ENCODE data around the gene CTCFL.
A peak's percentile ranks its signal among the peaks of the same experiment; 100 is the strongest.
"Not testable (repeated sequence)": the region's sequence is repeated elsewhere in the genome, so short reads cannot be mapped to it uniquely, and the experiment has no call there.

Gene CTCFL

GRCh38 chr20:57475388-57476083 is 49.4 kb downstream of the CTCFL start:
- Histone ChIP-seq H3K27ac (ENCODE audit: low read depth, low read length) (peak overlapping the region; percentile 19), H3K9ac (ENCODE audit: low read length) (no peak overlapping the region)

GRCh38 chr20:57474816-57475215 is 50.1 kb downstream of the CTCFL start:
- H3K27ac ChIP-seq (ENCODE audit: low read depth, low read length), result no peak overlapping the region

More at GRCh38 chr20:57475388-57476083, 49.4 kb downstream of the CTCFL start:
- Histone ChIP-seq H3K4me1 (ENCODE audit: insufficient read depth, low read length) (peaks cover 25% of the 10 kb centered on the region), H3K4me3 (ENCODE audit: low read depth in 1 of 2, low read length in 2 of 2) (no peak overlapping the region), H3K9me3 (ENCODE audit: low read length) (no peaks in the 10 kb centered on the region), H3K36me3 (ENCODE audit: insufficient read depth, low read length) (no peaks in the 10 kb centered on the region), H3K27me3 (ENCODE audit: control insufficient read depth in 1 of 2, insufficient read depth in 2 of 2, low read length in 2 of 2) (no peaks in the 10 kb centered on the region)

GRCh38 chr20:57474205-57474604 is 50.7 kb downstream of the CTCFL start:
- Histone ChIP-seq H3K9me3 (ENCODE audit: low read length) (no peaks in the 10 kb centered on the region), H3K9ac (ENCODE audit: low read length) (no peak overlapping the region), H3K36me3 (ENCODE audit: insufficient read depth, low read length) (no peaks in the 10 kb centered on the region), H3K4me1 (ENCODE audit: insufficient read depth, low read length) (peaks cover 31% of the 10 kb centered on the region), H3K27me3 (ENCODE audit: control insufficient read depth in 1 of 2, insufficient read depth in 2 of 2, low read length in 2 of 2) (no peaks in the 10 kb centered on the region), H3K4me3 (ENCODE audit: low read depth in 1 of 2, low read length in 2 of 2) (no peak overlapping the region), H3K27ac (ENCODE audit: low read depth, low read length) (no peak overlapping the region)

More at GRCh38 chr20:57474816-57475215, 50.1 kb downstream of the CTCFL start:
- no peaks in the 10 kb centered on the region for H3K9me3 ChIP-seq (ENCODE audit: low read length)
- H3K36me3 ChIP-seq (ENCODE audit: insufficient read depth, low read length), result no peaks in the 10 kb centered on the region
- peaks cover 27% of the 10 kb centered on the region for H3K4me1 ChIP-seq (ENCODE audit: insufficient read depth, low read length)
- no peaks in the 10 kb centered on the region for H3K27me3 ChIP-seq (ENCODE audit: control insufficient read depth in 1 of 2, insufficient read depth in 2 of 2, low read length in 2 of 2)
- H3K9ac ChIP-seq (ENCODE audit: low read length), result no peak overlapping the region
- no peak overlapping the region for H3K4me3 ChIP-seq (ENCODE audit: low read depth in 1 of 2, low read length in 2 of 2)

GRCh38 chr20:57473246-57474048 is 51.5 kb downstream of the CTCFL start:
- no peaks in the 10 kb centered on the region for H3K9me3 ChIP-seq (ENCODE audit: low read length)
- no peak overlapping the region for H3K27ac ChIP-seq (ENCODE audit: low read depth, low read length)
- no peak overlapping the region for H3K4me3 ChIP-seq (ENCODE audit: low read depth in 1 of 2, low read length in 2 of 2)
- peaks cover 38% of the 10 kb centered on the region for H3K4me1 ChIP-seq (ENCODE audit: insufficient read depth, low read length)
- H3K36me3 ChIP-seq (ENCODE audit: insufficient read depth, low read length), result no peaks in the 10 kb centered on the region
- H3K9ac ChIP-seq (ENCODE audit: low read length), result no peak overlapping the region
- H3K27me3 ChIP-seq (ENCODE audit: control insufficient read depth in 1 of 2, insufficient read depth in 2 of 2, low read length in 2 of 2), result no peaks in the 10 kb centered on the region

GRCh38 chr20:57472474-57472873 is 52.5 kb downstream of the CTCFL start:
- H3K9ac ChIP-seq (ENCODE audit: low read length); H3K27ac ChIP-seq (ENCODE audit: low read depth, low read length); H3K27me3 ChIP-seq (ENCODE audit: control insufficient read depth in 1 of 2, insufficient read depth in 2 of 2, low read length in 2 of 2); H3K9me3 ChIP-seq (ENCODE audit: low read length); H3K4me3 ChIP-seq (ENCODE audit: low read depth in 1 of 2, low read length in 2 of 2); H3K36me3 ChIP-seq (ENCODE audit: insufficient read depth, low read length): not testable (repeated sequence)
- peaks cover 42% of the 10 kb centered on the region for H3K4me1 ChIP-seq (ENCODE audit: insufficient read depth, low read length)

GRCh38 chr20:57471496-57472372 is 53.2 kb downstream of the CTCFL start:
- H3K36me3 ChIP-seq (ENCODE audit: insufficient read depth, low read length), result no peaks in the 10 kb centered on the region
- H3K9me3 ChIP-seq (ENCODE audit: low read length), result no peaks in the 10 kb centered on the region
- no peaks in the 10 kb centered on the region for H3K27me3 ChIP-seq (ENCODE audit: control insufficient read depth in 1 of 2, insufficient read depth in 2 of 2, low read length in 2 of 2)
- peaks cover 46% of the 10 kb centered on the region for H3K4me1 ChIP-seq (ENCODE audit: insufficient read depth, low read length)
- no peak overlapping the region for H3K27ac ChIP-seq (ENCODE audit: low read depth, low read length)
- no peak overlapping the region for H3K9ac ChIP-seq (ENCODE audit: low read length)
- H3K4me3 ChIP-seq (ENCODE audit: low read depth in 1 of 2, low read length in 2 of 2), result no peak overlapping the region

GRCh38 chr20:57470666-57471495 is 54.1 kb downstream of the CTCFL start:
- H3K27me3 ChIP-seq (ENCODE audit: control insufficient read depth in 1 of 2, insufficient read depth in 2 of 2, low read length in 2 of 2), result no peaks in the 10 kb centered on the region
- H3K27ac ChIP-seq (ENCODE audit: low read depth, low read length), result no peak overlapping the region
- no peaks in the 10 kb centered on the region for H3K36me3 ChIP-seq (ENCODE audit: insufficient read depth, low read length)
- no peaks in the 10 kb centered on the region for H3K9me3 ChIP-seq (ENCODE audit: low read length)
- H3K4me3 ChIP-seq (ENCODE audit: low read depth in 1 of 2, low read length in 2 of 2), result no peak overlapping the region
- no peak overlapping the region for H3K9ac ChIP-seq (ENCODE audit: low read length)
- peaks cover 42% of the 10 kb centered on the region for H3K4me1 ChIP-seq (ENCODE audit: insufficient read depth, low read length)

GRCh38 chr20:57470212-57470522 is 54.8 kb downstream of the CTCFL start:
- H3K36me3 ChIP-seq (ENCODE audit: insufficient read depth, low read length), result no peaks in the 10 kb centered on the region
- no peak overlapping the region for H3K9ac ChIP-seq (ENCODE audit: low read length)
- H3K4me1 ChIP-seq (ENCODE audit: insufficient read depth, low read length), result peaks cover 38% of the 10 kb centered on the region
- no peaks in the 10 kb centered on the region for H3K9me3 ChIP-seq (ENCODE audit: low read length)
- peak overlapping the region; percentile 10 for H3K27ac ChIP-seq (ENCODE audit: low read depth, low read length)
- H3K4me3 ChIP-seq (ENCODE audit: low read depth in 1 of 2, low read length in 2 of 2), result no peak overlapping the region
- no peaks in the 10 kb centered on the region for H3K27me3 ChIP-seq (ENCODE audit: control insufficient read depth in 1 of 2, insufficient read depth in 2 of 2, low read length in 2 of 2)

- no peaks in the 10 kb centered on the region for H3K36me3 ChIP-seq (ENCODE audit: insufficient read depth, low read length)
- no peak overlapping the region for H3K4me3 ChIP-seq (ENCODE audit: low read depth in 1 of 2, low read length in 2 of 2)
- no peaks in the 10 kb centered on the region for H3K9me3 ChIP-seq (ENCODE audit: low read length)
- no peaks in the 10 kb centered on the region for H3K27me3 ChIP-seq (ENCODE audit: control insufficient read depth in 1 of 2, insufficient read depth in 2 of 2, low read length in 2 of 2)
- H3K4me1 ChIP-seq (ENCODE audit: insufficient read depth, low read length), result peaks cover 38% of the 10 kb centered on the region
- peak overlapping the region; percentile 16 for H3K9ac ChIP-seq (ENCODE audit: low read length)
- peak overlapping the region; percentile 36 for H3K27ac ChIP-seq (ENCODE audit: low read depth, low read length)
Observed at GRCh38 chr20:57469418-57470211, 55.3 kb downstream of the CTCFL start.

Data from muscle layer of colon (tissue), 2 donors.